GM18868 (cell line): ENCODE data around the gene SWSAP1.
"Not testable (repeated sequence)": the region's sequence is repeated elsewhere in the genome, so short reads cannot be mapped to it uniquely, and the experiment has no call there.

Experiments
- ATAC-seq: cut with Tn5 transposase; IDR thresholded peaks from one replicate; pipeline ENCODE4 v1.9.1; 2021; ENCODE audit warnings: mild to moderate bottlenecking, moderate library complexity; ENCODE audit not compliant: unreplicated experiment

The SWSAP1 gene

DNA sequence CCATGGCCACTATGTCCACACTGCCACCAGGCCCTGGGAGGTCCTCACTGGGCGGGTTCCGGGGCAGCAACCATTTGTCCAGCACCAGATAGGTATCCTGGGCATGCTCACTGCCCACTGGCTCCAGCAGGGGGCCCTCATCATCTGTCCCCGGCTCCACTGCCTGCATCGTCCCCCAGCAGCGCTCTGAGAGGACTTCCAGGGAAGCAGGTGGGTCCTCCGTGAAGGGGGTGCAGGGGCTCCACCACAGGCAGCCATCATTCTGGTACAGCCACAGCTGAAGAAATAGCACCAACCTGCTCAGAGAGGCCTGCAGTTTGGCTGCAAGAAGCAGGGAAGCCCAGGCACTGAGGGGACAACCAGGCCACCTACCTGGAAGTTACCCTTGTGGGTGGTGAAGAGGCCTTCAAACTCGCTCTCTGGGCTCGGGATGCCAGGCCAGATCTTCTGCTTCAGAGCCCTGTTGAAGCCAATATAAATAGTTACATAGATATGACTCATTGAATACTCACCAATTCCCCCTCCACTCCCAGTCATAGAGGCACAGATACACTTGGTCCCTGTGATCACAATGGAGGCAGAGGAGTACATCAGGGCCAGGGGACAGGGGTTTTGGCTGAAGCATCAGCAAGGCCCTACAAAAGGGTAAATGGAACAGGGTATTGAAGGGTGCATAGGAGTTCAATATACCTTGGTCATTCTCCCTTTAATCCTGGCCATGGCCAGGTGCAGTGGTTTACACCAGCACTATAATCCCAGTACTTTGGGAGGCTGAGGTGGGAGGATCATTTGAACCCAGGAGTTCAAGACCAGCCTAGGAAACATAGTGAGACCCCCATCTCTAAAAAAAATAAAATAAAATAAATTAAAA lies 4.1 kb downstream of the SWSAP1 start:
- no peak for ATAC-seq

DNA sequence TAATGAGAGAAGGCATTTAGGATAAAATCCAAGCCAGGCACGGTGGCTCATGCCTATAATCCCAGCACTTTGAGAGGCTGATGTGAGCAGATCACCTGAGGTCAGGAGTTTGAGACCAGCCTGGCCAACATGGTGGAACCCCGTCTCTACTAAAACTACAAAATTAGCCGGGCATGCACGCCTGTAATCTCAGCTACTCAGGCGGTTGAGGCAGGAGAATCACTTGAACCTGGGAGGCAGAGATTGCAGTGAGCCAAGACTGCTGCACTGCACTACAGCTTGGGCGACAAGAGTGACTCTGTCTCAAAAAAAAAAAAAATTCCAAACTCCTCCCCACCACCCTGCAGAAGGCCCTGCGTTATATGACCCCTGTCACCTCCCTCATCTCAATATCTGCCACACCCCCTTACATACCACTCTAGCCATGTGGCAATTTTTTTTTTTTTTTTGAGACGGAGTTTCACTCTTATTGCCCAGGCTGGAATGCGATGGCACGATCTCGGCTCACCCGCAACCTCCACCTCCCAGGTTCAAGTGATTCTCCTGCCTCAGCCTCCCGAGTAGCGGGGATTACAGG lies 4.9 kb downstream of the SWSAP1 start:
- ATAC-seq, result not testable (repeated sequence)

- no peak for ATAC-seq
These were observed 5.4 kb downstream of the SWSAP1 start for GRCh38 chr19:11379857-11380350.

DNA sequence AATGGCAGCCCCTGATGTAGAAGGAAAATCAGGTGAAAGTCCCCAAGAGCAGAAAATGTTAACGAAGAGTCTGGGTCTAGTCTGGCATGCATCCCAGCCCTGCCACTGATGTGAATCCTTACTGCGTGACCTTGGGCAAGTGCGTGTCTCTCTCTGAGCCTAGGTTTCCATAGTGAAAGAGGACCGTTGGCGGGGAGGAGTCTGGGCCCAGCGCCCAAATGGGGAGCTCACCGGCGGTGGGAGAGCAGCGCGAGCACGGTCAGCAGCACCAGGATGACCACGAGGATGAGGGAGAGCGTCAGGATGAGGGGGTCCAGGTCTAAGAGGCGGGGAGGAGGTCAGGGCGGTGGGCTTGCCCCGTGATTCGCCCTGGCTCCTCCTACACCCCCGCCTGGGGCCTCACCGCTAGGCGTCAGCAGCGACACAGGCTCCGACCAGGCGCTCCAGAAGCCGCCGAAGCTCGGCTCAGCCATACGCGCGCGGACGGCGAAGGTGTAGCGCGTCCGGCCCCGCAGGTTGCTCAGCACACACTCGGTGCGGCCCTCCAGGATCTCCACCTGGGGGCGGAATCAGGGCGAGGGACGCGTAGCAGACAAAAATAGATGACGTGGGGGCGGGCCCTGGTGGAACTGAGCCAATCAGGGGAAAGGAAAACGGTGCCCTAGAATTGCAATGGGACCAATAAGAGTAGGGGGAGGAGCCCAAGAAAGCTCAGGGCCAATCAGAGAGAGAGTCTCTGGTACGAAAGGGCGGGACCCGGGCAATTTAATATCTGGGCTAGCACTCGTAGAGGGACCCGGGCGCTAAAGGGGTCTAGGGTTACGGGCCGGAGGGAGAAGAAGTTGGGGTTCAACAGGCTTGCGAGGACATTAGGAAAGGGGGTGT lies 6.4 kb downstream of the SWSAP1 start:
- ATAC-seq, result peak; percentile 75

DNA sequence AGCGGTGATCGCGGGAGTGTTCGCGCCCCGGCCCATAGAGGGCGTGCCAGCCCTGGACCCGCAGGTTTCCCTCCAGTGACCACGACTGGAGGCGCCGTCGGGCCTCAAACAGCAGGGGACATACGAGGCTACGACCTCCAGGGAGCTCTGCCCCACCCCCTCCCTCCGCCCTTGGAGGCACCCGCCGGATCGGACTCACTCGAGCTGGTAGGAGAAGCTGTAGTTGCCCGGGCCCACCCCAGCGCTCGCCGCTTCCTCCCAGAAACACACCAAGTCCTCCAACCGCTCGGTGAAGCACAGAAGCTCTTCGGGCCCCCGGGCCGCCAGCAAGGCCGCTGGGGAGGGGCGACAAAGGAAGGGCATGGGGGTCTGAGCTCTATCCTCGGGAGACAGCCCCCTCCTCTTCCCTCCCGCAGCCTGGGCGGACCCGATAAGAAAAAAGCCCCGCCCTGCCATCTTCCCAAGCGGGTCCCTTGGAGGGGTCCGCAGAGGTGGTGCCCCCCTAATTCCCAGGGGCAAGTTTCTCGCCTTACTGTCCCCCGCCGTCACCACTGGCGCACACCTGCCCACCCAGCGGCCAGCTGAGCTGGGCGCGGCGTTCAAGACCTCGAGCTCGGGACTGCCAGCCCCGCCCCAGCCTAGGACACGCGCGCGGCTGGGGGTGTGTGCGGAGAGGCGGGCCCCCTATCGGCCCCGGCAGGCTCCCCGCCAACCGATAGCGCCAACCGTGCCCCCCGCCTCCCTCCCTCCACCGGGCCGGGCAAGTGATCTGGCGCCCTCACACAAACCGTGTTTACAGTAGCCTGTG lies 8.6 kb downstream of the SWSAP1 start:
- no peak for ATAC-seq

- ATAC-seq, result no peak
These were observed 9.2 kb downstream of the SWSAP1 start for GRCh38 chr19:11383706-11384048.

DNA sequence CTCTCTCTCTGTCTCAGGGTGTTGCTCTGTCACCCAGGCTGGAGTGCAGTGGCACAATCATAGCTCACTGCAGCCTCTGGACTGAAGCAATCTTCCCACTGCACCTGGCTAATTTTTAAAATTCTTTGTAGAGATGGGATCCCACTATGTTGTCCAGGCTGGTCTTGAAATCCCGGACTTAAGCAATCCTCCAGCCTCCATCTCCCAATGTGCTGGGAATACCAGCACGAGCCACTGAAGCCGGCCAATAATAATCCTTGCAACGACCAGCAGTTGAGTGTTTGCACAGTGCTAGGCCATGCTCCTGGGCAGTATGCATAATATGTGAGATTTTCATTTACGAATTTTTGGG lies 10.3 kb downstream of the SWSAP1 start:
- no peak for ATAC-seq

DNA sequence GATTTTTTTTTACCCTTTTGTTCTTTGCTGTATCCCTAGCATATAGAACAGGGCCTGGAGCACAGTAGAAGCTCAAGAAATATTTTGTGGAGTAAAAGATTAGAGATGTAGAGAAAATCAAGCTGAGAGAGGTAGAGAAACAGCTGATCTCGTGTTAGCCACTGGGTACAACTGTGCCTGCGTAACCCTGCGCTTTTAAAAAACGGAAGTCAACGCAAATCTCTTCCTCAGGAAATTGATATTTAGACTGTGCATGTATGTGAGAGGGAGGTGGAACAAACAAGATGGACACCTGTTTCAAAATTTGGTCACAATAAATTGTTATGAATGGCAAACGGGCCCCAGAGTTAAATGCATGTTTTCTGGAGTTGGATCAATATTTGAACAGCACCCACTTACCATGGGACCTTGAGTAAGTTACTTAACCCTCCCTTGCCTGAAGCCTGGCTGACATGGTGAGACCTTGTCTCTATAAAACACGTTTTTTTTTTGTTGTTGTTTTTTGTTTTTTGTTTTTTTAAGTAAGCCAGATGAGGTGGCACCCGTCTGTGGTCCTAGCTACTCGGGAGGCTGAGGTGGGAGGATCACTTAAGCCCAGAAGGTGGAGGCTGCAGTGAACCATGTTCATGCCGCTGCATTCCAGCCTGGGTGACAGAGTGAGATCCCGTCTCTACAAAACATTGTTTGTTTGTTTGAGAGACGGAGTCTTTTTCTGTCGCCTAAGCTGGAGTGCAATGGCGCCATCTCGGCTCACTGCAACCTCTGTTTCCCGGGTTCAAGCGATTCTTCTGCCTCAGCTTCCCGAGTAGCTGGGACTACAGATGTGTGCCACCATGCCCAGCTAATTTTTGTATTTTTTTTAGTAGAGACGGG lies 12.9 kb downstream of the SWSAP1 start:
- no peak for ATAC-seq

- no peak for ATAC-seq
These were observed 15.9 kb downstream of the SWSAP1 start for GRCh38 chr19:11390359-11390758.

DNA sequence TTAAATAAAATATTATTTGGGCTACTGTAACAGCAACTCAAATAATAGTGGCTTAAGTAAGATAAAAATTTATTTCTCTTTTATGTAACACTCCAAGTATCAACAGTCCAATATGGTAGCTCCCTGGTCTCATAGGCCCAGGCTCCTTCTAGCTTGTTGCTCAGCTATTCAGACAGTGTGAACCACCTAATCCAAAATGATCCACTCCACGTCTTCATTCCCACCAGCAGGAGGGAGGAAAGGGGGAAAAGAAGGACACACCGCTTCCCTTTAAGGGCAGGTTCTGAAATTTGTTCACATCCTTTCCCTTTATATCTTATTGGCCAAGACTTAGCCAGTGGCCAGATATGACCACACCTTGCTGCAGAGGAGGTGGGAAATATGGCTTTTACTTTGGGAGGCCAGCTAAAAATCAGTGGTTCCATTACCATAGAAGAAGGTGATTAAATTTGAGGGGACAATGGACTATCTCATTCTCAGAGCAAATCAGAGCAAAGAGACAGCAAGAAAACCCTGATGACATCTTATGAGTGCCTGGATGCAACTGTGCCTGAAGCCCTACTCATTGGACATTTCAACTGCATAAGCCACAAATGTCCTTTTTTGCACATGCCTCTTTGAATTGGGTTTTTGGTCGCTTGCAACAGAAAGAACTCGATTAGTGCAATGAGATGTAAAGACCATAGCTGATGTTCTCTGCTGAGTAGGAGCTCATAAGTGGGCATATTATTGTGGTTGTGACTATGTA lies 16.6 kb downstream of the SWSAP1 start:
- no peak for ATAC-seq

DNA sequence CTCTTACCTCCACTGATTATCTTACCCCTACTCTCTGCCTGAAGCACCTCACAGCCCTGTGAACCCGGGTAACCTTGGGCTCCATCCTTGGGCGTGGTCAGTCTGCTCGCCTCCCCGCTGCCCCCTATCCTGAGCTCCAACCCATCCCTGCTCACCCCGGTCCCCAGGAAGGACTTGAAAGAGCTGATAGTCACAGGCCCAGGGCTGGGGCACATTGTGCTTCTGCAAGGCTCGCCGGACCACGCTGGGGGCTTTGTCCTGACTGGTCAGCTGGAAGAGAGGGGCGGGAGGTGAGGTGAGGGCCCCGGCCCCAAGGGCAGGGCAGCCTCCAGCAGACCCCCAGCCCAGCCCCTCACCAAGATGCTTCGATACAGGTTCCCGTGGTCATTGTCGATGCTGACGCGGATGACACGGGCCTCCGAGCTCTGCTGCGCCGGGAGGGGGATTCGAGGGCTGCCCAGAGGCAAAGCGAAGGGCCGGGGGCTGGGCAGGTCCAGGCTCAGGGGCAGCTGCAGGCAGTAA lies 22.7 kb downstream of the SWSAP1 start:
- no peak for ATAC-seq

- ATAC-seq, result no peak
These were observed 25.2 kb downstream of the SWSAP1 start for GRCh38 chr19:11399667-11400066.

DNA sequence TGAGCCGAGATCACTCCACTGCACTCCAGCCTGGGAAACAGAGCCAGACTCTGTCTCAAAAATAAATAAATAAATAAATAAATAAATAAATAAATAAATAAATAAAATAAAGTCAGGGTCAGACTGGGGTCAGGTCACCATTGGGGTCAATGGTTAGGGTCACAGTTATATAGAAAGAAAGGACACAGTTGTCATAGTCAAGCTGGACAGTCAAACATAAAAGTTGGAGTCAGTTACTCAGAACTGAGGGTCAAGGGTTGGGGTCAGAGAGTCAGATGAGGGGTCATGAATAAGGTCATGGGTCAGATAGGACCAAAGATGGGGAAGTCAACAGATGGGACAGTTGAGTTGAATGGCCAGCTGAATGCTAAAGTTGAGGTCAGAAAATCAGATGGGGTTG lies 26.3 kb downstream of the SWSAP1 start:
- ATAC-seq, result no peak

DNA sequence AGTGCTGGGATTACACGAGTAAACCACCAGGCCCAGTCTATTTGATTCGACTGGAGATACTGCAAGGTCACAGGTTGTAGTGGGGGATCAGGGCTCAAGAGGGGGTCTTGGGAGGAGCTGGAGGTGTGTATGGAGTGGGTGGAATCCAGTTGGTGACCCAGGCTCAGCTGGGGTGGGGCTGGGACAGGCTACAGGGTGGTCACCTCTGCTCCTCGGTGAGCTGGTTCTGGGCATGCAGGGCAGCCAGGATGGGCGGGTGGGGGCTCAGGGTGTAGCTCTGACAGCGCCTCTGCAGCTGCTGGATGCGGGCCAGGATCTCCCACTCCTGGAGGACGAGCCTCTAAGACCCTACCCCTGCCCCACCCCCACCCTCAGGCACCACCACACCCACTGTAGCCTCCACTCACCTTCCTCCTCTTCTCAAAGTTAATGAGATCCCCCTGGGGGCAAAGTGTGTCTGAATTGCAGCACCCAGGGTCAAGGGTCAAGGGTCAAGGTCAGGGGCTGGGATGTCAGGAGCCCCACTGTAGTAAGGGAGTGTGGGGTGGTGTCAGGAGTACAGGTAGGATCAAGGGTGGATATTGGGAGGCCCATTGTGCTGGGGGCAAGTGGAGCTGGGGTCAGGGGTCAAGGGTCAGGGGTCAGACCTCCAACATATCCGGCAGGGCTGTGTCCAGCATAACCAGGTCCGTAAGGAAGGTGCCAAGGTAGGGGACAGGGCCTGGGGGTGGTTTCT lies 27.5 kb downstream of the SWSAP1 start:
- no peak for ATAC-seq

DNA sequence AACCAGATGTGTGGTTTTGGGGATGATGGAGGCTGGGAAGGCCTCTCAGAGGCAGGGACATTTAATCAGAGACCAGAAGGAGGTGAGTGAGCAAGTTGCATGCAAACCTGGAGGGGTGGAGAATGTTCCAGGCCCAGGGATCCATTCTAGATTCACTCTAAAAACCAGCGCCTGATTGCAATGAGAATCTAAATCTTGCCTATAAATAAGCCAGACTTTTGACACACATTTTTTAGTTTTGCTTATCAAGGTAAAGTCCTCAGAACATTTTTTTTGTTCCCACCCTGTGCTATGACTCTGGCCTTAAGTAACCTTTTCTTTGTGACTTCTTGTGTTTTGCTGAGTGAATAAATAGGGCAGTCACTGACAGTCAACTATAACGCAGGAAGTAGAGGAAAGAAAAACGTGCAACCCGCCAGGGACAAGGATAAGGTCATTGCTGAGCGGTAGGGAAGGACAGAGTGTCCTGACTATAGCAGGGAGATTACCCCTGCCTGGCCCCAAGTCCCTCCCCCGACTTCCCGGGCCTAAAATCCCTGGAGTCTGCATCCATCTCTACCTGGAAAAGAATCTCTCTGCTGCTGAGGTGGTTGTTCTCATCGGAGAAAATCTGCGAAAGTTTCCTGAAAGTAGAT lies 30.2 kb downstream of the SWSAP1 start:
- ATAC-seq, result no peak

GRCh38 chr19:11405846-11406643 lies 31.6 kb downstream of the SWSAP1 start:
- no peak for ATAC-seq

DNA sequence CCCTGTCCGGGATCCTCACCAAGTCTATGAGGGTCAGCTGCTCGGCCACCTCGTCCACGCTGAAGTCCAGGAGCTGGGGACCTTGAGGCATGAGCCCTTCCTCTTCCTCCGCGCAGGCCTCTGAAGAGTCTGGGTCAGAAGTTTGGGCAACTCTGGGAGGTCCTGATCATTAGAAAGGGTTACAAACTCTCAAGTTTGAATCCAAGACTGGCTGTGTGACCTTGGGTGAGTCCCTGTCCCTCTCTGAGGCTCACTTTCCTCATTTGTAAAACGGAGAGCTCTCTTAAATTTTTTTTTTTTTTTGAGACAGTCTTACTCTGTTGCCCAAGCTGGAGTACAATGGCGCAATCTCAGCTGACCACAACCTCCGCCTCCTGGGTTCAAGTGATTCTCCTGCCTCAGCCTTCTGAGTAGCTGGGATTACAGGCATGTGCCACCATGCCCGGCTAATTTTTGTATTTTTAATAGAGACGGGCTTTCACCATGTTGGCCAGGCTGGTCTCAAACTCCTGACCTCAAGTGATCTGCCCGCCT lies 32.3 kb downstream of the SWSAP1 start:
- not testable (repeated sequence) for ATAC-seq
